NCI-H748 (cell line): ENCODE data around the gene ATP1B2.
"Not testable (repeated sequence)": the region's sequence is repeated elsewhere in the genome, so short reads cannot be mapped to it uniquely, and the experiment has no call there.

ENCODE experiments used
- DNase-seq: peaks from one replicate; lab custom pipeline; 2025; ENCODE audit not compliant: unreplicated experiment; lab: John Stamatoyannopoulos, UW

The ATP1B2 gene

GRCh38 chr17:7650509-7651096 lies at the start of gene ATP1B2:
Gene ATP1B2 (plus strand): TSS chr17:7650926. CDS start chr17:7651519, 593 bp downstream.
- peak; percentile 95 for DNase-seq

- DNase-seq, result no peak
Observed at GRCh38 chr17:7606280-7606679, 44.4 kb upstream of the ATP1B2 start.

GRCh38 chr17:7610641-7611040 lies 40.1 kb upstream of the ATP1B2 start:
- peak; percentile 29 for DNase-seq

GRCh38 chr17:7611635-7612293 lies 39.0 kb upstream of the ATP1B2 start:
- DNase-seq, result no peak

- DNase-seq, result no peak
Observed at GRCh38 chr17:7612294-7612640, 38.5 kb upstream of the ATP1B2 start.

GRCh38 chr17:7613769-7614424 lies 36.8 kb upstream of the ATP1B2 start:
- DNase-seq, result no peak

GRCh38 chr17:7614425-7615264 lies 36.1 kb upstream of the ATP1B2 start, which contains the start of gene FXR2:
Gene FXR2 (minus strand): TSS chr17:7614897. CDS start chr17:7614532, 365 bp downstream.
- peak; percentile 100 for DNase-seq

- DNase-seq, result no peak
Observed at GRCh38 chr17:7615265-7615747, 35.4 kb upstream of the ATP1B2 start.

GRCh38 chr17:7618608-7619007 lies 32.1 kb upstream of the ATP1B2 start:
- DNase-seq, result no peak

- DNase-seq, result no peak
Observed at GRCh38 chr17:7620835-7621234, 29.9 kb upstream of the ATP1B2 start.

GRCh38 chr17:7623661-7624060 lies 27.1 kb upstream of the ATP1B2 start:
- DNase-seq, result no peak

GRCh38 chr17:7625749-7626148 lies 25.0 kb upstream of the ATP1B2 start:
- not testable (repeated sequence) for DNase-seq

GRCh38 chr17:7626307-7626706 lies 24.4 kb upstream of the ATP1B2 start:
- DNase-seq, result no peak

- DNase-seq, result no peak
Observed at GRCh38 chr17:7626956-7627249, 23.8 kb upstream of the ATP1B2 start.

- peak; percentile 92 for DNase-seq
Observed at GRCh38 chr17:7627250-7628121, 23.2 kb upstream of the ATP1B2 start, which contains the start of gene SAT2. Gene SAT2 (minus strand): TSS chr17:7627821. CDS start chr17:7627635, 186 bp downstream.

- DNase-seq, result no peak
Observed at GRCh38 chr17:7629939-7630571, 20.7 kb upstream of the ATP1B2 start, which contains the start of gene SHBG. Gene SHBG (plus strand): TSS chr17:7630135. CDS start chr17:7630173, 38 bp downstream.

- DNase-seq, result no peak
Observed at GRCh38 chr17:7631398-7632380, 19.0 kb upstream of the ATP1B2 start.

GRCh38 chr17:7632492-7632894 lies 18.2 kb upstream of the ATP1B2 start:
- DNase-seq, result peak; percentile 57

- DNase-seq, result no peak
Observed at GRCh38 chr17:7633093-7633492, 17.6 kb upstream of the ATP1B2 start.
